Breast epithelium (tissue), 4 donors: ENCODE measurements around the gene DPP4. TPM values are rescaled to one million over a fixed set of nuclear protein-coding genes. Genes with fewer than 3 reads are reported as not detected.

Experiments
- DNase-seq, 2 donors: peaks; one replicate each; pipeline ENCODE4 v3.0.0-alpha.2; 2019; ENCODE audit warnings: low spot score in 2 of 2
- H3K27ac ChIP-seq, 2 donors: fragments of 200-600 bp; sonication (generic) in 1 of 2; one replicate each; pipeline ENCODE4 v1.5.1; 2016 to 2019; ENCODE audit warnings: mild to moderate bottlenecking in 1 of 2
- H3K27me3 ChIP-seq, 2 donors: fragments of 200-600 bp; sonication (generic) in 1 of 2; one replicate each; pipeline versions ENCODE4 v1.5.1 to v1.6.0; 2017 to 2019; ENCODE audit warnings: control low read depth in 1 of 2, mild to moderate bottlenecking in 1 of 2
- H3K36me3 ChIP-seq: fragments of 200-600 bp; one replicate; pipeline ENCODE4 v1.5.1; 2019
- H3K4me1 ChIP-seq, 2 donors: fragments of 200-600 bp; sonication (generic); one replicate each; pipeline ENCODE4 v1.5.1; 2016 to 2019; ENCODE audit warnings: control low read depth in 1 of 2
- H3K4me3 ChIP-seq, 3 donors: fragments of 200-600 bp; sonication (generic); 1 replicate in 2 of 3; 2 replicates in 1 of 3; pipeline ENCODE4 v1.5.1; 2016 to 2019; ENCODE audit warnings: mild to moderate bottlenecking in 3 of 3, moderate library complexity in 2 of 3
- H3K9me3 ChIP-seq, 2 donors: fragments of 200-600 bp; sonication (generic) in 1 of 2; one replicate each; pipeline ENCODE4 v1.5.1; 2016 to 2019; ENCODE audit warnings: control low read depth in 1 of 2
- CTCF ChIP-seq, 3 donors: fragments of 450-650 bp; IDR thresholded peaks; one replicate each; pipeline ENCODE4 v1.5.1; 2016 to 2017; ENCODE audit warnings: antibody characterized with exemption in 3 of 3, mild to moderate bottlenecking in 3 of 3, moderate library complexity in 3 of 3
- POLR2A ChIP-seq: fragments of 450-650 bp; IDR thresholded peaks from one replicate; pipeline ENCODE4 v1.6.1; 2016; ENCODE audit warnings: antibody characterized with exemption, mild to moderate bottlenecking, moderate library complexity
- POLR2AphosphoS5 ChIP-seq, 3 donors: sonication (generic); formaldehyde crosslinking; IDR thresholded peaks; one replicate each; pipeline ENCODE4 v1.6.1; 2017; ENCODE audit warnings: antibody characterized with exemption in 3 of 3
- intact Hi-C: fragments of 100-400 bp; cut with DNase I; formaldehyde crosslinking; loops from one replicate; pipeline ENCODE4 v1.15.1; 2023; ENCODE audit warnings: low total_unique reads
- total RNA-seq, 3 donors: library from RNA; depleted of rRNA; stranded (reverse); fragments of >200 nt; gene quantifications; one replicate each; pipeline ENCODE4 v1.1.0, GENCODE V29; 2016

DPP4 gene
- total RNA-seq, 3 donors from 2014 or later = 7.5 to 17.3 (median 11.8) TPM

GRCh38 chr2:162085090-162085891 is 11.3 kb upstream of the DPP4 start:
- Histone ChIP-seq H3K4me3 (no peak overlapping the region), H3K9me3 (no peaks in the 10 kb centered on the region), H3K4me1 (no peaks in the 10 kb centered on the region), H3K36me3 (no peaks in the 10 kb centered on the region), H3K27ac (no peak overlapping the region), H3K27me3 (no peaks in the 10 kb centered on the region)
- intact Hi-C loops = no loop called here
- TF ChIP-seq POLR2A (no peak), POLR2AphosphoS5 (IDR thresholded peaks at IDR 0.05) (no peak), CTCF (IDR thresholded peaks at IDR 0.05) (no peak)
- no peak for DNase-seq

DNA sequence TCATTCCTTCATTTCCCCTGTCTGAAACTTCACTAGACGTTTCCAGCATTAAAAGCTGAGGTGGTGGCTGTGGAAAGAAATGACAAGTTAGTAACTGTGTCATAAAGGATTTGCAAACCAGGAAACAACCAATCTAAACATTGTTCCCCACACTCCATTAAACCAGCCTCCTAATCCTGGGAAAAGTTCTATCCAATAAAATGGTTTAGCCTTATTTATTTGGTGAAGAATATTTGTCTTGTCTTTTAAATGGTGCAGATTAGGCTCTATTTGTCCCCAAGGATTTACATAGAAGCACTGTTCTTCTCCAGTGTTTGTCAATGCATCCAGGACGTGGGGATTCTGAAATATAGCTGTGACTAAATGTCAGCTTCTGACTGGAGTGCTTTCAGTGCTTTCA is 10.5 kb upstream of the DPP4 start:
- H3K4me3 ChIP-seq = no peak overlapping the region
- no peak for TF ChIP-seq POLR2A
- no peak for TF ChIP-seq CTCF (IDR thresholded peaks at IDR 0.05)
- no peak for TF ChIP-seq POLR2AphosphoS5 (IDR thresholded peaks at IDR 0.05)
- no peaks in the 10 kb centered on the region for H3K36me3 ChIP-seq
- peak overlapping the region; percentile 17 to 35 for H3K27ac ChIP-seq
- DNase-seq = no peak
- peaks cover 2 to 6% of the 10 kb centered on the region in 2 donors for H3K9me3 ChIP-seq
- intact Hi-C loops = no loop called here
- no peaks in the 10 kb centered on the region for H3K4me1 ChIP-seq
- no peaks in the 10 kb centered on the region for H3K27me3 ChIP-seq

- no peak for DNase-seq
- Histone ChIP-seq H3K27me3 (no peaks in the 10 kb centered on the region), H3K4me1 (no peaks in the 10 kb centered on the region), H3K4me3 (no peak overlapping the region), H3K27ac (no peak overlapping the region), H3K36me3 (no peaks in the 10 kb centered on the region), H3K9me3 (peaks cover 18% of the 10 kb centered on the region in 2 donors)
- intact Hi-C loops = no loop called here
- no peak for TF ChIP-seq CTCF (IDR thresholded peaks at IDR 0.05)
- TF ChIP-seq POLR2A = no peak
- TF ChIP-seq POLR2AphosphoS5 (IDR thresholded peaks at IDR 0.05) = no peak
Measured at GRCh38 chr2:162082681-162083080, 8.7 kb upstream of the DPP4 start.

GRCh38 chr2:162082036-162082435 is 8.0 kb upstream of the DPP4 start:
- Histone ChIP-seq H3K4me1 (no peaks in the 10 kb centered on the region), H3K27me3 (no peaks in the 10 kb centered on the region), H3K36me3 (no peaks in the 10 kb centered on the region), H3K27ac (no peak overlapping the region), H3K9me3 (peaks cover 18% of the 10 kb centered on the region in 2 donors), H3K4me3 (no peak overlapping the region)
- no peak for TF ChIP-seq POLR2AphosphoS5 (IDR thresholded peaks at IDR 0.05)
- TF ChIP-seq POLR2A = no peak
- TF ChIP-seq CTCF (IDR thresholded peaks at IDR 0.05) = no peak
- no peak for DNase-seq
- intact Hi-C loops = no loop called here

GRCh38 chr2:162079514-162079913 is 5.5 kb upstream of the DPP4 start:
- Histone ChIP-seq H3K9me3 (peaks cover 18% of the 10 kb centered on the region in 2 donors), H3K36me3 (no peaks in the 10 kb centered on the region), H3K4me3 (no peak overlapping the region), H3K4me1 (no peaks in the 10 kb centered on the region), H3K27ac (no peak overlapping the region), H3K27me3 (no peaks in the 10 kb centered on the region)
- intact Hi-C loops = no loop called here
- no peak for DNase-seq
- no peak for TF ChIP-seq POLR2AphosphoS5 (IDR thresholded peaks at IDR 0.05)
- no peak for TF ChIP-seq CTCF (IDR thresholded peaks at IDR 0.05)
- TF ChIP-seq POLR2A = no peak
